ENCODE results near the gene CACNA1B.

DNA sequence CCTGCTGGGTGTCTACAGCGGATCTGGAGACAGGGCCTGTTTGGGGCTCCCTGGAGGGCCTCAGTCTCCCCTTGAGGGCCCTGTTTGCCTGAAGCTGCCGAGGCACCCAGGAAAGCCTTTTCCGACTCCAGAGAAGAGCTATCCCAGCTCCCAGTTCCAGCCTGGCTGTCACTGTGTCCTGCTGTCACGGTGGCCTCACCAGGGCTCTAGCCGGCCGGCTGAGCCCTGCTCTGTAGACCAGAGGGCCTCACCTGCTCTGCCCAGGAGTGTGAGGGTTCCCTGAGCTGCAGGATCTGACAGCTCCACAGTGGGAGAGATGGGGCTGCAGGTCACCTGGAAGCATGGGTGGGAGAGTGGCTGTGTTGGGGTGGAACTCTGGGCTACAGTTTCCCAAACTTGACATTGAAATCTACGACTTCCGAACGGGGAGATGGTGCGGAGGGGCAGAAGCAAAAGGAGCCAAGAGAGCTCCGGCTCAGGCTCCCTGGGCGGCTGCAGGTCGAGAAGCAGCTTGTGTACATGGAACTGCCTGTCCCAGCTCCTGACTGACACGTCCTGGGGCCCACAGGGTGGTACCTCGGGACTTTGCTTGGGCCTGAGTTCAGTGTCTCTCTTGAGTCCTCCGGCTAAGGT is 94.9 kb downstream of the CACNA1B start:
- TF ChIP-seq, protein P1, sequence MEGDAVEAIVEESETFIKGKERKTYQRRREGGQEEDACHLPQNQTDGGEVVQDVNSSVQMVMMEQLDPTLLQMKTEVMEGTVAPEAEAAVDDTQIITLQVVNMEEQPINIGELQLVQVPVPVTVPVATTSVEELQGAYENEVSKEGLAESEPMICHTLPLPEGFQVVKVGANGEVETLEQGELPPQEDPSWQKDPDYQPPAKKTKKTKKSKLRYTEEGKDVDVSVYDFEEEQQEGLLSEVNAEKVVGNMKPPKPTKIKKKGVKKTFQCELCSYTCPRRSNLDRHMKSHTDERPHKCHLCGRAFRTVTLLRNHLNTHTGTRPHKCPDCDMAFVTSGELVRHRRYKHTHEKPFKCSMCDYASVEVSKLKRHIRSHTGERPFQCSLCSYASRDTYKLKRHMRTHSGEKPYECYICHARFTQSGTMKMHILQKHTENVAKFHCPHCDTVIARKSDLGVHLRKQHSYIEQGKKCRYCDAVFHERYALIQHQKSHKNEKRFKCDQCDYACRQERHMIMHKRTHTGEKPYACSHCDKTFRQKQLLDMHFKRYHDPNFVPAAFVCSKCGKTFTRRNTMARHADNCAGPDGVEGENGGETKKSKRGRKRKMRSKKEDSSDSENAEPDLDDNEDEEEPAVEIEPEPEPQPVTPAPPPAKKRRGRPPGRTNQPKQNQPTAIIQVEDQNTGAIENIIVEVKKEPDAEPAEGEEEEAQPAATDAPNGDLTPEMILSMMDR (conservative IDR thresholded peaks at IDR 0.05; ENCODE audit: low read depth, low read length): no peak
- no peak for TF ChIP-seq RCOR1 (IDR thresholded peaks at IDR 0.05; ENCODE audit: insufficient replicate concordance, low read length)
- TF ChIP-seq POLR2A (IDR thresholded peaks at IDR 0.05; ENCODE audit: low read depth, low read length): no peak
- TF ChIP-seq RAD21 (IDR thresholded peaks at IDR 0.05; ENCODE audit: low read length): no peak
- TF ChIP-seq BHLHE40 (IDR thresholded peaks at IDR 0.05; ENCODE audit: low read depth, low read length): no peak
- no peak for TF ChIP-seq NFE2L2 (IDR thresholded peaks at IDR 0.05; ENCODE audit: low read depth, low read length)
- TF ChIP-seq CEBPB (IDR thresholded peaks at IDR 0.05; ENCODE audit: low read depth, low read length): no peak
- no peak for TF ChIP-seq SMC3 (IDR thresholded peaks at IDR 0.05; ENCODE audit: low read depth, low read length)
- TF ChIP-seq MAZ (IDR thresholded peaks at IDR 0.05; ENCODE audit: borderline replicate concordance, low read depth, low read length): no peak
- no peak for TF ChIP-seq MXI1 (IDR thresholded peaks at IDR 0.05; ENCODE audit: borderline replicate concordance, low read depth, low read length)
- TF ChIP-seq USF2 (IDR thresholded peaks at IDR 0.05; ENCODE audit: low read depth, low read length): no peak

Measured in IMR-90 (cell line).